Natural killer cell treated with Interleukin-12 subunit alpha and Interleukin-12 subunit beta and Interleukin-15 and Interleukin-18, amount 100 ng/mL, for 72 hours (primary cell): Measurements from ENCODE around the gene SLC18A2. TPM values are rescaled to one million over a fixed set of nuclear protein-coding genes. Genes with fewer than 3 reads are reported as not detected.
A peak's percentile ranks its signal among the peaks of the same experiment; 100 is the strongest.

Experiments
- ATAC-seq, 2 donors: fragments of 150-1000 bp; cut with Tn5 transposase in 1 of 2; sonication (Bioruptor Pico), chemical (Tn5 transposase) in 1 of 2; 2 replicates each; pipeline ENCODE4 v1.10.0; 2021
- DNase-seq: peaks from one replicate; pipeline ENCODE4 v3.0.0; 2022; ENCODE audit warnings: low spot score
- H3K27ac Mint-ChIP-seq, 2 donors: 1 replicate in 1 of 2; 2 replicates in 1 of 2; pipeline ENCODE4 v1.8.0; 2022; ENCODE audit warnings: mixed read lengths in 2 of 2, mild to moderate bottlenecking in 1 of 2, moderate library complexity in 1 of 2
- H3K27me3 Mint-ChIP-seq, 2 donors: 1 replicate in 1 of 2; 2 replicates in 1 of 2; pipeline ENCODE4 v1.8.0; 2022; ENCODE audit warnings: mixed read lengths in 2 of 2
- H3K36me3 Mint-ChIP-seq: one replicate; pipeline ENCODE4 v1.8.0; 2022; ENCODE audit warnings: mixed read lengths
- H3K4me1 Mint-ChIP-seq, 2 donors: 1 replicate in 1 of 2; 2 replicates in 1 of 2; pipeline ENCODE4 v1.8.0; 2022; ENCODE audit warnings: low read depth in 2 of 2, mixed read lengths in 2 of 2, mild to moderate bottlenecking in 1 of 2
- H3K4me3 Mint-ChIP-seq: one replicate; pipeline ENCODE4 v1.8.0; 2022; ENCODE audit warnings: mixed read lengths
- H3K9me3 Mint-ChIP-seq: 2 replicates; pipeline ENCODE4 v1.8.0; 2022; ENCODE audit warnings: mixed read lengths
- total RNA-seq, 2 donors: library from RNA; stranded (reverse); gene quantifications; one replicate each; pipeline ENCODE4 v1.2.3, GENCODE V29; 2022

The SLC18A2 gene
- total RNA-seq, 2 donors from 2014 or later: 0.59 TPM; not detected in 1

DNA sequence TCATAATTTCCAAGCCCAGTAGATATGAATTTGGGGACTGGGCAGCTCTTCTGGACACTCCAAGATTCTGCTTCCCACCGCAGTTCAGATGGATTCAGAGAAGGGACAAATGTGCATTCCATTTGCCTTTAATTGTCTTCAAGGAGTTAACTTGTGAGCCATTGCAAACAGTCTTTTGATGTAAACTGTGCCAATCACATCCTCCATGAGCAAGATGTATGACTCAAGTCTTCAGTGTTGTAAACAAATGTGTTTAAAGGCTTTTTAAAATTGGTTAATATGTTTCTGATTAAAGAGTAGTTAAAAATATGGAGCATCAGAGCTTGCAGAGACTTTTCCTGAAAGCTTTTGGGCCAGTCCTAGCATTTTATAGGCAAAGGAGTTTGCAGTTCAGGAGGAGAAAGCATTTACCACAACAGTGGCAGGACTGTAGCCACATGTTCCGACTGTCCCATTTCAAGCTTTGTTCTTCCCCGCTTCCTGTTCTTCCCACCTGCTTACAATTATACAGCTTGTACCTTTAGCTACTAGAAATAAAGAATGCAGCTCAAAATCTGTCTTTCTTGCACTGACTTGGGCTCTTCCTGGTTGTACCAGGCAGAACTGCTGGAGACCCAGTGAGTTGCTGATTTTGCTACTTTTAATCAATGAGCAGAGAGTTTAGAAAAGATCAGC lies 6.2 kb downstream of the SLC18A2 start:
- no peaks in the 10 kb centered on the region for H3K9me3 Mint-ChIP-seq
- DNase-seq (no peak), ATAC-seq (no peak)
- peaks cover 35 to 36% of the 10 kb centered on the region in 2 donors for H3K27me3 Mint-ChIP-seq
- no peaks in the 10 kb centered on the region for H3K36me3 Mint-ChIP-seq
- H3K4me1 Mint-ChIP-seq: peaks cover 4 to 6% of the 10 kb centered on the region in 2 donors
- H3K27ac Mint-ChIP-seq: no peak overlapping the region
- no peak overlapping the region for H3K4me3 Mint-ChIP-seq

DNA sequence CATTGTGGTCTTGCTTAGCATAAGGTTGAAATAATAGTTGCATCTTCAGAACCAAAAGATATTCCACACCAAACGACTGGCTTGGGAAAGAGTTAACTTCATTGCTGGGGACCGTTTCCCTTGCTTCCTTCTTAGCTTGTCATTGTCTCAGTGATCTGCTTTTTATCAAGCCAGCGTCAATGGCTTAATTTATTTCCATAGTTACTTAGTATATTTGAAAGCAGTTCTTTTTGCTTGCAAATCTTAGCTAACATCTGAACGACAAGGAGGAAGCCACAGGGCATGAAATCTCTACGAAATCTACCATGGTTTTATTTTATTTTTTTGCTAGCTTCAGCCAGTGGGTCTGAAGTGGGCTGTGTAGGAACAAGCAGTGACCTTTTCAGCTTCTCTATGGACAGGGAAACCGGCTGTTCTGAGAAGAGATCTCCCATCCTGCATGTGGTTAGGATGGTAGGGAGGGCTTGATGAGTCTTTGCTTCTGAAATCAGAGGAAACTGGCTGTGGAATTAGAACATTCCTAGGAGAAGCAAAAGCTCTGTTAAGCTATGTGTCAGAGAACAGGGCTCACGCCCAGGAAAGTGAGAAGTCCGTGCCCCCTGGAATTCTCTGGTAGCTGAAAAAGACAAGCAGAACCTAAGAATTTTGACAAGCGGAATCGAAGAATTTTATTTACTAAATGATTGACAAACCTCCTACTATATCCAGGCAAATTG lies 8.0 kb downstream of the SLC18A2 start:
- H3K4me3 Mint-ChIP-seq: peak overlapping the region; percentile 27
- no peaks in the 10 kb centered on the region for H3K36me3 Mint-ChIP-seq
- peaks cover 4 to 6% of the 10 kb centered on the region in 2 donors for H3K4me1 Mint-ChIP-seq
- no peaks in the 10 kb centered on the region for H3K9me3 Mint-ChIP-seq
- H3K27me3 Mint-ChIP-seq: peaks cover 21 to 27% of the 10 kb centered on the region in 2 donors
- DNase-seq (no peak), ATAC-seq (no peak)
- H3K27ac Mint-ChIP-seq: no peak overlapping the region

DNA sequence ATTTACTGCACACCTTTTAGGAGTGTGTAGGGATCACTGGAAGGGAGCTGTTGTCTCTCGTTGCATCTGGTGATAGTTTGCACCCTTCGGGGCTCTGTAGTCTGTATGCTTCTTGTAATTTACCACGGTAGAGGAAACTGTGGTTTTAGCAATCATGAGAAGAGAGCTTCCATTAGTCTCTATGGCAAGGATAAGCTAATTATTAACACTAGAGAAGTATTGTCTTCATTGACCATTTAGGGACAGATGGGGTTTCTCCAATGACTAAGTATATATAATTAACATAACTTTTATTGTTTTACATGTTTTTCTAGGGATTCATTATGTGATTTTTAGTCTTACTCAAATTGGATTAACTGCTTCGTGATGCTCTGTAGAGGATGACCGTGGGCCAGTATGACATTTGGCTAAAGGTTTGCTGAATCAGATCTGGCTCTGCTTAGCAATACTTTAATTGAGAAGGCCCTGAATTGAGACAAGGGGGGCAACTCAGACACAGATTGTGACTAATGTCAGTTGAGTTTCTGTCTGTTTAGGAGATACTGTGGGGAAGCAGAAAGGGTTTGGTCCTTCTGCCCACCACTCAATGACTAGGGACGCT lies 8.7 kb downstream of the SLC18A2 start:
- no peak for ATAC-seq
- DNase-seq: no peak
- Mint-ChIP-seq H3K9me3 (no peaks in the 10 kb centered on the region), H3K4me1 (peaks cover 4 to 6% of the 10 kb centered on the region in 2 donors), H3K36me3 (no peaks in the 10 kb centered on the region), H3K27me3 (peaks cover 16 to 24% of the 10 kb centered on the region in 2 donors), H3K4me3 (no peak overlapping the region), H3K27ac (no peak overlapping the region)

DNA sequence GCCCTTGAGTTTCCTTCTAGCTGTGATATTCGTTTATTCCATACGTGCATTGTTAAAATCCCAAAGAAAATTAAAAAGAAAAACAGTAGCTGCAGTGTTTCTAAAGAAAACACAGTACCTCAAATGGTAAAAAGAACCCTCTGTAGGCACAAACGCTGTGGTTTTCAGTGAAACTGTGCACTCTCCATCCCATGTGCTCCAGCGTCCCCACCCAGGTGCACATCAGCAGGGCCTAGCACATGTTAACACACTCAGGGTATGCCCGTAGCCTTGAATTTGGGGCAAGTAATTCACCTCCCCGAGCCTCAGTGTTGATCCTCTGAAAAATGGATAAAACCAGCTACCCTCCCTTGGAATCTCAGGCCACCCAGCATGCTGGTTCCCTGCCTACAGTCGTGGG lies 9.5 kb downstream of the SLC18A2 start:
- H3K9me3 Mint-ChIP-seq: no peaks in the 10 kb centered on the region
- no peak overlapping the region for H3K4me3 Mint-ChIP-seq
- H3K27me3 Mint-ChIP-seq: peaks cover 8 to 21% of the 10 kb centered on the region in 2 donors
- DNase-seq (no peak), ATAC-seq (no peak)
- no peak overlapping the region for H3K27ac Mint-ChIP-seq
- no peaks in the 10 kb centered on the region for H3K36me3 Mint-ChIP-seq
- peaks cover 4 to 6% of the 10 kb centered on the region in 2 donors for H3K4me1 Mint-ChIP-seq

DNA sequence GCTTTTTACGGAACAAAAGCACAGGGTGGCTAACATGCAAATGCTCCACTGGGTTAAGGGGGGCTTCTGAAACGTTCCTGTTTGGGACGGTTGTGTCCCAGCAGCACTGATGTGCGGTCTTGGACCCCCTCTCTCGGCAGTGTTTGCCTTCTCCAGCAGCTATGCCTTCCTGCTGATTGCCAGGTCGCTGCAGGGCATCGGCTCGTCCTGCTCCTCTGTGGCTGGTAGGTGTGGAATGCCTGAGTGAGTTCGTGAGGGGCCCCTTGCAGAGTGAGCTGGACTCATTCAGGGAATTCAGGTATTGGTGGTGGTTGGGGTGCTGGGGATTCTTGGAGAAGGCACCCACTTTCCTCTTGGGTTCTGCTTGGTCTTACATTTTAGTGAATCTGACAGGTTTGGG lies 13.0 kb downstream of the SLC18A2 start:
- no peak for ATAC-seq
- Mint-ChIP-seq H3K9me3 (no peaks in the 10 kb centered on the region), H3K4me1 (peaks cover 3 to 5% of the 10 kb centered on the region in 2 donors), H3K27ac (no peak overlapping the region), H3K4me3 (no peak overlapping the region), H3K27me3 (peaks cover 11 to 21% of the 10 kb centered on the region in 2 donors), H3K36me3 (no peaks in the 10 kb centered on the region)
- DNase-seq: no peak

DNA sequence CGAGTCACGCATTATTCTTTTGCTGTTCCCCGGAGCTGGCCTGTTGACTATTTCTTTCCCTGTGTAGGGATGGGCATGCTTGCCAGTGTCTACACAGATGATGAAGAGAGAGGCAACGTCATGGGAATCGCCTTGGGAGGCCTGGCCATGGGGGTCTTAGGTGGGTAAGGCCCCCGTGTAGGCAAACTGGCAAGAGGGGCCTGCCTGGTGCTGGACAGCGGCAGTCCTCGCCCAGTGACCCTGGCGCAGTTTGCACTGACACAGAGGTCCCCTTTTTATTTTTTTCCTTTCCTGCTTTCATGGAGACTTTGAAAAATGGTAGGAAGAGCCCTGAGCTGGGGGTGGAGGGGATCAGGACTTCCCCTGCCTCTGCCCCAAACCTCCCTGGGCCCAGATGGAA lies 13.4 kb downstream of the SLC18A2 start:
- Mint-ChIP-seq H3K27me3 (peaks cover 16 to 22% of the 10 kb centered on the region in 2 donors), H3K4me1 (peaks cover 3% of the 10 kb centered on the region in 2 donors), H3K27ac (no peak overlapping the region), H3K9me3 (no peaks in the 10 kb centered on the region), H3K4me3 (no peak overlapping the region), H3K36me3 (no peaks in the 10 kb centered on the region)
- no peak for DNase-seq
- no peak for ATAC-seq

DNA sequence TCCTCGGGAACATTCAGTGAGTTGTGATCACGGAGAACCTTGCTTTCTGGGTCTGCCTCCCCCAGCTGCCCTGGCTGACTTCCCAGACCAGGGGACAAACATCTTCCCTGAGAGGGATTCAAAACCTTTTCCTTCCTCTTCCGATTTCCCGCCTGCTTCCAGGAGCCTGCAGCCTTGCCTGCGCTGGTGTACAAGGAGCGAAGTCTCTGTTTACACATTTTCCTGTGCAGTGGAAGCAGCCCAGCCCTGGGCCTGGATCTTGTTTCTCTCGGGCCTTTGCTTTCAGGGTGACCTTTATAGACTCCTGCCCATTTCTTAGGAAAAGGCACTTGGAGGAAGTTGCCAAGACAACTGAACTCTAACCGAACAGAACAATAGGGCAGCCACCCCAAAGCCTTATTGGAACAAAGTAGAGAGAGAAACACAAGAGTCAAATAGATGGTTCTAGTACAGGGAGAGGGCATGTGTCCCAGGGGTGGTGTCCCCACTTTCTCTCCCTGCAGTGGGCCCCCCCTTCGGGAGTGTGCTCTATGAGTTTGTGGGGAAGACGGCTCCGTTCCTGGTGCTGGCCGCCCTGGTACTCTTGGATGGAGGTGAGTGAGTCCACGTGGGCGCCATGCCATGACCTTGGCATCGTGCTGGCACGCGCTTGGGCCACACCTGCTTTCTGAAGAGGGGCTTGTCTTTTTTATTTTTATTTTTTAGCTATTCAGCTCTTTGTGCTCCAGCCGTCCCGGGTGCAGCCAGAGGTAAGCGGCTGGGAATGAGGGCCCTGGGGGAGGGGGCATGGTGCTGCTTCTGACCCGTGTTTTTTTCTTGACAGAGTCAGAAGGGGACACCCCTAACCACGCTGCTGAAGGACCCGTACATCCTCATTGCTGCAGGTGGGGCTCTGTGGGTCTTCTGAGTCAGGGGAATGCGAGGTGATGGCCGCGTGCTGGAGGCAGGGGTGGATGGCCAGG lies 14.1 kb downstream of the SLC18A2 start:
- no peak for ATAC-seq
- Mint-ChIP-seq H3K36me3 (no peaks in the 10 kb centered on the region), H3K4me1 (peaks cover 8 to 9% of the 10 kb centered on the region in 2 donors), H3K27me3 (peaks cover 23 to 27% of the 10 kb centered on the region in 2 donors), H3K9me3 (no peaks in the 10 kb centered on the region), H3K27ac (no peak overlapping the region), H3K4me3 (no peak overlapping the region)
- no peak for DNase-seq

DNA sequence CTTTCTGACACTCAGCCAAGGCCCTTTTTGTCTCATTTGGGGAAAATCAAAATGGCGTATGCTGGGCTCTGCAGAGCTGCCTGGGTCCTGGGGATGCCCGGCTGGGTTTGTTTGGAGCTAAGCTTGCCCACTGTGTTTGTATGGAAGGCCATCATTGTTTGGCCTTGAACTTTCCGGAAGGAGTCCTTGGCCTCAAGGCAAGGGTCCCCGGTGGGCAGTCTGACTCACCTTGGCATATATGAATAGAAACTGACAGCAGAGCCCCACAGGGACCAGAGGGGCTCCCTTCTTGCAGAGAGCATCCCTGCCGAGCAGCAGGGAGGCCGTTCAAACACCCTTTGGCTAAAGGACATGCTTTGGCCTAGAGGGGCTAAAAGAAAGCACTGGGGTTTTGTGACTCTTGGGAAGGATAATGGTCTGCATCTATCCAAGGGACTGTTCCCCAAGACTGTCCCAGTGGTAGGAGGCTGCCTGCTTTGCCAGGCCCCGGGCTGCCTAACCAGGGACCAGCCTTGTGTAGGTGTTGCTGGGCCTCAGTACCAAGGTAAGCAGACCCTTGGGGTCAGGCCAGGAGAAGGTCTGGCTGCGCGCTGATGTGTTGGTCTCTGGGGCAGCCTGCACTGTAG lies 15.0 kb downstream of the SLC18A2 start:
- no peak overlapping the region for H3K27ac Mint-ChIP-seq
- no peak for DNase-seq
- H3K36me3 Mint-ChIP-seq: no peaks in the 10 kb centered on the region
- peak; percentile 14 to 22 for ATAC-seq
- peaks cover 29 to 30% of the 10 kb centered on the region in 2 donors for H3K27me3 Mint-ChIP-seq
- H3K9me3 Mint-ChIP-seq: no peaks in the 10 kb centered on the region
- H3K4me1 Mint-ChIP-seq: peaks cover 12% of the 10 kb centered on the region in 2 donors
- no peak overlapping the region for H3K4me3 Mint-ChIP-seq

DNA sequence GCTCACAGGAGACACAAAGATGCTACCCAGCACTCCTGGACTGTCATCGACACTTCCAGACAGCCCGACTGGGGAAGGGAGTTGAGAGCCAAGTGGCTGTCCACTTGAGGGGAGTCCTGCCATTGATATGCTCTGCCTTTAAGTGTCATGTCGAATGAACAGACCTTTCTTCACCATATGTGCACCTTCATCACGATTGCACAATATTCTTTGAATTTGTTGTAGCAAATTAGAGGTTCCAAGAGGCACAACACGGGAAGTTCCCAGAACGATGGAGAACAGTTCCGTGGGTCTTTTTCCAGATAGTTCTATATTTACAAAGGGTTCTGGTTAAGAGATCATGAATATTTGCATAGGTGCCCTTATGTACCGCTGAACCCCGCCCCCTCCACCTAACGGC lies 16.0 kb downstream of the SLC18A2 start:
- DNase-seq (no peak), ATAC-seq (no peak)
- Mint-ChIP-seq H3K27ac (no peak overlapping the region), H3K9me3 (no peaks in the 10 kb centered on the region), H3K4me3 (no peak overlapping the region), H3K4me1 (peaks cover 12 to 16% of the 10 kb centered on the region in 2 donors), H3K36me3 (no peaks in the 10 kb centered on the region), H3K27me3 (peaks cover 31 to 32% of the 10 kb centered on the region in 2 donors)

DNA sequence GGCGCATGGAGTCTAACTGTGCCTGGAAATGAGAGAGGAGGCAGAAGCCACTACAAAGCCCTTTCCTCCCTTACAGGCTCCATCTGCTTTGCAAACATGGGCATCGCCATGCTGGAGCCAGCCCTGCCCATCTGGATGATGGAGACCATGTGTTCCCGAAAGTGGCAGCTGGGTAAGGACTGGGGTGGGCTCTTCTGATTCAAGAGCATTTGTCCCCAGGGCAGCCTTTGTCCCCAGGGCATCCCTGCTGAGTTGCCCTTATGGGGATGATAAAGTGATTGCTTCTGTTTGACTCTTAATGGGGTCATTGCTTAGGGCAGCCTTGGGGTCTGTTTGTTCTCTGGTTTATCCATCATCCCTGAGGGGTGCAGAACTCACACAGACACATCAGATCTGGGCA lies 16.8 kb downstream of the SLC18A2 start:
- Mint-ChIP-seq H3K36me3 (no peaks in the 10 kb centered on the region), H3K4me1 (peaks cover 12 to 16% of the 10 kb centered on the region in 2 donors)
- DNase-seq: no peak

DNA sequence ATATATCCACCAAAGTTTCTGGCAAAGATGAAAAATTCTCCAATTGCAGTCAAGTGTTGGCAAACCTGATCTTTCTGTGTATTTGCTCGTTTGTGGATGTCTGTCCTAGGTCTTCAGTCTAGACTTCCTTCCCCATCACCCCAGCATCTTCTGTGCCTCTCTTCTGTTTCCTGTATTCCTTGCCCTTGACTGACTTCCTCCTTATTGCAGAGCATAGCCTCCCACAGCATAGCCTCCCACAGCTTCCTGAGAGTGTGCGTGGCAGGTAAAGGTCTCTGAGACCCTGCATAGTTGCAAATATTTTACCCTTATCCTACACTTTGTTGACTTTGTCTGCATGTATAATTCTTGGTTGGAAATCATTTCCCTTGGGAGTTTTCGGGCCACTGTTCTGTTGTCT lies 18.4 kb downstream of the SLC18A2 start:
- no peak overlapping the region for H3K4me3 Mint-ChIP-seq
- ATAC-seq: no peak
- H3K36me3 Mint-ChIP-seq: no peaks in the 10 kb centered on the region

More for the DNA sequence above, 16.8 kb downstream of the SLC18A2 start:
- Mint-ChIP-seq H3K9me3 (no peaks in the 10 kb centered on the region), H3K4me3 (no peak overlapping the region), H3K27ac (no peak overlapping the region), H3K27me3 (peaks cover 31 to 32% of the 10 kb centered on the region in 2 donors)
- ATAC-seq: no peak

DNA sequence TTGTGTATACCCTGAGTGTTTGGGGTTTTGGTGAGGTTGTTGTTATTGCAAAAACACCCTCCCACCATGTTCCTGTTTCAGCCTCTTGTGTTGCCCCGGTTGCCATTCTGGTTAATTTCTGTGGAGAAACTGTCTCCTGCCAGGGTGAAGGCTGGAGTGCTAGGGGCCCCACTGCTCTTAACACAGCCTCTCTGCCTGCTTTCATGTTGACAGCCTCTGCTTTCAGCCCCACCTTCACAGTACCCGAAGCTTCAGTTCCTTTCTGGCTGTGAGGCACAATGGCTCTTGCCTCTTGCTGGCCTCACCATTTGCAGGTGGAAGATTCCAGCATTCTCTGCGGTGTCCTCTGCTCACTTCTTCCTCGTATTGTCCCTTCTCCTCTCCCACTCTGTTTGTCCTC lies 19.2 kb downstream of the SLC18A2 start:
- Mint-ChIP-seq H3K4me3 (no peak overlapping the region), H3K4me1 (peaks cover 12 to 16% of the 10 kb centered on the region in 2 donors), H3K9me3 (no peaks in the 10 kb centered on the region), H3K27ac (peak overlapping the region in 1 of 2 donors; percentile 8), H3K27me3 (peaks cover 31 to 32% of the 10 kb centered on the region in 2 donors), H3K36me3 (no peaks in the 10 kb centered on the region)
- ATAC-seq (no peak), DNase-seq (no peak)

More for the DNA sequence above, 18.4 kb downstream of the SLC18A2 start:
- no peak for DNase-seq
- Mint-ChIP-seq H3K27ac (no peak overlapping the region), H3K4me1 (peaks cover 12 to 16% of the 10 kb centered on the region in 2 donors), H3K27me3 (peaks cover 31 to 32% of the 10 kb centered on the region in 2 donors), H3K9me3 (no peaks in the 10 kb centered on the region)

DNA sequence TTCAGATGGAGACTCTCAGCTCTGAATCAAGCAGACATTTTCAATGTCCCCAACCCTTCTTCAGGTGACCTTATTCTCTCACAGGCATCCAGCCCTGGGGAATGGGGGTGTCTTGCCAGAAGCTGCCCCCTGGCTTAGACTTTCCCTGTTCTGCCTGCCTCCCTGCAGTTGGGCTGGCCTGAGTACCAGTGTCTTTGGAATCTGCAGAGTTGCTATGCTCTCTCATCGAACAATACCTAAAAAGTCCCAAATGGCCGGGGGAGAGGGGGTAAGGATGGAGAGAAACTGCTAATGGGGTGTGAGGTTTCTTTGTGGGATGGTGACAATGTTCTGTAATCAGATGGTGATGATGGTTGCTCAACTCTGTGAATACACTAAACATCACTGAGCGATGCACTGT lies 20.6 kb downstream of the SLC18A2 start:
- Mint-ChIP-seq H3K27ac (no peak overlapping the region), H3K4me3 (no peak overlapping the region)
- no peak for ATAC-seq

More for the DNA sequence above, 20.6 kb downstream of the SLC18A2 start:
- no peak for DNase-seq
- no peaks in the 10 kb centered on the region for H3K9me3 Mint-ChIP-seq
- H3K36me3 Mint-ChIP-seq: no peaks in the 10 kb centered on the region
- H3K4me1 Mint-ChIP-seq: peaks cover 12 to 16% of the 10 kb centered on the region in 2 donors
- peaks cover 27 to 31% of the 10 kb centered on the region in 2 donors for H3K27me3 Mint-ChIP-seq
